Germinal center (tissue), 1 donor: Measurements from ENCODE around the gene HS3ST4.

Source experiments
- DNase-seq: peaks from one replicate; pipeline ENCODE4 v3.0.0; 2012; ENCODE audit warnings: mixed read lengths, low spot score

HS3ST4 gene

DNA sequence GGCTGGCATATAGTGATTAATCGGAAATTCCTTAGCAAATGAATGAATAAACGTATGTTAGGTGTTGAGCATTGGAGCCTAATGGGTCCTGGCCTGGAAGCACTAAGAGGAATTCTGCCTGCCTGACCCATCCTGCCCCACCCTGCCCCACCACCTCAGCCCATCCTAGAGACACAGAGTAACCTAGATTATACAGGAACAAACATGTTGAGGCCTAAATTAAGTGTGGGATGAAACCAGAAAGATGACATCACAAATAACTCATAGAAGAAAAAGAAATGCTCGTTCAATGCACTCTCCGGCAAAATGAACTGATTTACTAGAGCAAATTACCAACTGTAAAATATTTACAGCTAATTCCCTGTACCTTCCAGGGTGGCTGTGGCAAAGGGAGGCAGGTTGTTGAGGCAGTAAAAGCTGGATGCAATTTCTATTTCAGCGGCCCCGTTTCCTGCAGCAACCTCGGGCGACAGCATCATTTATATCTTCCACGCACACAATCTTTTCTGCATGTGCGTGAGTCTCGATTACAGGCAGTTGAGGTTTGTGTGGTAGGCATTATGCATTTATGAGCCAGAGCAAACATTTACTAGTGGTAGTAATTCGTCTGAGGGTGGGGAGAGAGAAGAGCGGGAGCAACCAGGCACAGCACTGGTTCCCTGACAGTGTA is 417.2 kb downstream of the HS3ST4 start:
- DNase-seq, result no peak

GRCh38 chr16:26111900-26112299 is 420.1 kb downstream of the HS3ST4 start:
- DNase-seq, result no peak

DNA sequence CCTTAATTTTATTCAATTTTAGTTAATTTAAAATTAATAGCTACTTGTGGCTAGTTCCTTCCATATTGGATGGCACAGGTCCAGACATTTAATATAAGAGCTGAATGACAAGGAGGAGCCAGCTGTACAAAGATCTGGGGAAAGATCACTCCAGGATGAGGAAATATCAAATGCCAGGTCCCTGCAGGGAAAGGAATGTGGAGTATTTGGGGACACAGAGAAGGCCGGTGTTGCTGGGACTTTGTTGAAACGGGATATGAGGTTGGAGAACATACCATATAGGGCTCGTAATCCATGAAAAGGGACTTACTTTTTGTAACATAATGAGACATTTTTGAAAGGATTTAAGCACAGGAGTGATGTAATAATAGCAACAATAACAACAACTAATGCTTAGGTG is 426.8 kb downstream of the HS3ST4 start:
- no peak for DNase-seq

DNA sequence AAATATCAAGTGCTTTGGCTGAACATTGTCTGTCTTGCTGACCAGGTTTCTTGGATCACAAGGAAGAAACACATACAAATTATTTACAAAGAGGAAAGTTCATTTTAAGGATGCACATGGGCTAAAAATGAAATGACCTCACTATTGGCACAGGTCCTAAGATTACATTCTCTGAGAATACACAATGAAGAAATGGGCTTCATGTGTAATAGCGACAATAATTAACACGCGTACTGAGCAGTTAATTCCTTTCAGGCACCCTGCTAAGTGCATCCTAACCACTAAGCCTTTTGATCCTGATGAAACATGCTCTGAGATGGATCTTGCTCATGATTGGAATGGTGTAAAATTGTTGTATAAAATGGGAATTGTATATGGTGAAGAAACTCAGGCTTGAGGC is 429.0 kb downstream of the HS3ST4 start:
- no peak for DNase-seq

- no peak for DNase-seq
These were observed 436.5 kb downstream of the HS3ST4 start for GRCh38 chr16:26128296-26128695.

DNA sequence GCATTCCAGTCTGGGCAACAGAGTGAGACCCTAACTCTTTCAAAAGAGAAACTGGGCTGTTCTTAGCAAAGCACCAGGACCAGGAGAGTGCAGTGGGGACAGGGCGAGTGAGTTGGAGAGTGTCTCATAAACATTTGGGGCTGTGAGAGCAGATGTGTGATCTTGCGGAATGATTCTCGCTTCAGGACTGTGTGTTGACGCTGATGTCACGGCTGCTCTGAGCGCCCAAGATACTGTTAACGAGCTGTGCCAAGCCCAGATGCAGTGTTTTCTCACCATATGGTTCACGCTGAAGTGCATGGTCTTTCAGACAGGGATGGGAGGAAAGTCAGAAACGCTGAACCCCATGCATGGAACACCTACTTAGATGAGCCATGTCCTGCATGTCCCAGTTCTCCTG is 438.2 kb downstream of the HS3ST4 start:
- no peak for DNase-seq

DNA sequence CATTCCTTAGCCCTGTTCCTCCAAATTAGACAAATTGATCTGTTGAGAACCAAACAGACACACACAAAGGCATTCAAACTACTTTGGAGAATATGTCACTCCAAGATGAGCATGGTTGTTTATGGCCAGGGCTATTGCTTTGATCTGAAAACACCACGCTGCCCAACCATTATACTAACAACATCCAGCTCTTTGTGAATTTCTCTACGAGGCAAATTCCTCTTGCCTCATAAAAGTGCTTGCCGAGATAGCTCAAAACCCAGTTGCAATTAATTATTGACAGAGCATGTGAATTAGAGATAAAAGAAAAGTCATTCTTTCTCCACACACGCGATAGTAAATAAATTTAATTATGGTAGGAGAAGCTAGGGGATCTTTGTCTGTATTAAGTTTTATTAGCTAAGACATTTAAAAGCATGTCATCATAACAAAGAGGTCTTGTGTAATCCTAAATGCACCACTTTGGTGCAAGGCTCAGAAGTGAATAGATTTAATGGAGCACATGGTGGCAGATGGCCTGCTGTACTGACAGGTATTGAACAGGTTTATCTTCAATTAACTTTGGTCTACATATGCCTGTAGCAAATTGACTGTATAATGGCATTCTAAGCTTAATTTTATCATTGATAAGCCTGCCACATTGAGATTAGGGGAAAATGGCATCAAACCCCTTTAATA is 441.8 kb downstream of the HS3ST4 start:
- DNase-seq, result no peak

DNA sequence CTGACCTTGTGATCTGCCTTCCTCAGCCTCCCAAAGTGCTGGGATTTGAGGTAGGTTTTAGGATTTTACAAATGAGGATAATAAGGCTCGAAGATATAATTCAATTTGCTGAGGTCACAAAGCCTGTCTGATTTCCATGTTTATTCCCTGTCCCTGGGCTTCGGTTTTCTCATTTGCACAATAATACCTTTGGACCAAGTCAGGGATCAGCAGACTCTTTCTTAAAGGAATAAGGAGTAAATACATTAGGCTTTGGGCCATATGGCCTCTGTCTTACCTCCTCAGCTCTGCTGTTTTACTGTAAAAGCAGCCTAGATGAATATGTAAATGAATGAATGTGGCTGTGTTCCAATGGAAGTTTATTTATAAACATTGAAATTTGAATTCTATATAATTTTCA is 442.8 kb downstream of the HS3ST4 start:
- DNase-seq, result no peak

DNA sequence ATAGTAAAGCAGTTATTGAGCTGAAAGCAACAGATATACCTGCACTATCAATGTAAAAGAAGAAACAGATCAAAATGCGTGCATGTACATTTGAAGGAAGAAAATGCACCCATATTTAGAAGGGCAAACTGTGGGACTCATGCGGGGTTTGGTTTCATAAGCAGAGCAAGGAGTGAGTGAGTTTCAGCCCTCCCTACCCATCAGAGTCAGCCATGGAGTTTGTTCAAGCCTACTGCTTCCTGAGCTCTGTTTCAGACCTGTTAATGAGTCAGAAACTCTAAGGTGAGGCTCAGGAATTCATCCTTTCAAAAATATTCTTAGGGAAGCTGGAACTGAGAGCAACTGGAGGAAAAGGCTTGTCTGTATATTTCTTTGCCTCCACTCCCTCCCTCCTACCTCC is 446.2 kb downstream of the HS3ST4 start:
- no peak for DNase-seq

GRCh38 chr16:26139091-26139490 is 447.3 kb downstream of the HS3ST4 start:
- DNase-seq, result no peak

GRCh38 chr16:26139884-26140283 is 448.1 kb downstream of the HS3ST4 start:
- DNase-seq, result no peak

GRCh38 chr16:26149364-26150190 is 457.8 kb downstream of the HS3ST4 start:
- no peak for DNase-seq

- DNase-seq, result no peak
These were observed 463.5 kb downstream of the HS3ST4 start for GRCh38 chr16:26155221-26155620.

- DNase-seq, result no peak
These were observed 465.6 kb downstream of the HS3ST4 start for GRCh38 chr16:26157319-26157718.

DNA sequence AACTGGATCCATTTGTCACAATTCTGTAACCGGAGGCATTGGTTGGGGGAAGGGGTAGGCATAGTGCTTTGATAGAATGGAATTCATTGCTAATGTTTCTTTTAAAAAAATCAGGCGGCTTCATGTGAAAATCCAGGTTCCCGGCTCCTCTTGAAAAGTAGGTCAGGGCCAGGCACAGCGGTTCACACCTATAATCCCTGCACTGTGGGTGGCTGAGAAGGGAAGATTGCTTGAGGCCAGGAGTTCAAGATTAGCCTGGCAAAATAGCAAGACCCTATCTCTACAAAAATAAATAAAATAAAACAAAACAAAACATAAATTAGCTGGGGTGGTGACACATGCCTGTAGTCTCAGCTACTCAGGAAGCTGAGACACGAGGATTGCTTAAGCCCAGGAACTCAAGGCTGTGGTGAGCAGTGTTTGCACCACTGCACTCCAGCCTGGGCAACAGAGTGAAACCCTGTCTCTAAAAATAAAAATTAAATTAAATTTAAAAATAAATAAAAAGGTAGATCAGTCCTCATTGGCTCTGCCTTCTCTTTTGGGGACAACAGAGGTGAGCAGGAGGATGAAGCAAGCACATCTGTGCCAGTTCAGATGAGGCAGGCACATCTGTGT is 466.5 kb downstream of the HS3ST4 start:
- DNase-seq, result no peak

- DNase-seq, result no peak
These were observed 469.9 kb downstream of the HS3ST4 start for GRCh38 chr16:26161461-26162180.

- DNase-seq, result no peak
These were observed 477.7 kb downstream of the HS3ST4 start for GRCh38 chr16:26169473-26169872.

GRCh38 chr16:26175944-26176343 is 484.2 kb downstream of the HS3ST4 start:
- no peak for DNase-seq

GRCh38 chr16:26177438-26177837 is 485.7 kb downstream of the HS3ST4 start:
- DNase-seq, result no peak

- DNase-seq, result no peak
These were observed 486.5 kb downstream of the HS3ST4 start for GRCh38 chr16:26178298-26178697.

DNA sequence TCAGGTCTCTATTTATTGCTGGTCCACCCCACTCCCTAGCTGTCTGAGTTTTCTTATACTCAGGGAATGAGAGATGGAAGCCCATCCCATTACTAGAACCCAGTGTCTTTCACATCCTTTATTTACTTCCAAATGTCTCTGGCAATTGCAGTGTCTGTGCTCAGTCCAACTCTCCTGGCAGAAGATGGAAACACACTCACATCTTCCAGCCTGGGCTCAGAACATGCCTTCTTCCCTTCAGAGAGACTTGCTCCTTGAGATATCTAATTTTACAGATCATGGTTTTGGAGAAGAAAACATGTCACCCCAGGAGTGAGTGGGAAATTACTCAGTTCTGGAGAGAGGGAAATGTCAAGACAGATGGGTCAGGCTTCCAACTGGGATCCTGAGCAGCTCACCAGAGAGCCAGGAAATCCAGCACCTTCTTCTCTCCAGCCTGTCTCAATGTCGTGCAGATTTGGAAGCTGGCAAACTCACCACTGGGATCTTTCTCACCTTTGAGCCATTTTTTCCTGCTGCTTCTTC is 494.4 kb downstream of the HS3ST4 start:
- DNase-seq, result no peak
